SK-N-SH (cell line): ENCODE data around the gene PPA2.

Source experiments
- EZH2phosphoT487 ChIP-seq: fragments of 200-600 bp; sonication (generic); IDR thresholded peaks from 2 replicates; pipeline ENCODE4 v1.6.1; 2017; ENCODE audit warnings: low read depth, mixed run types, mild to moderate bottlenecking, antibody characterized with exemption, moderate library complexity, borderline replicate concordance
- JUND ChIP-seq: IDR thresholded peaks from 2 replicates; pipeline ENCODE4 v1.4.0; 2012
- NFIC ChIP-seq: IDR thresholded peaks from 2 replicates; pipeline ENCODE4 v1.4.0; 2012; ENCODE audit warnings: borderline replicate concordance
- POLR2AphosphoS5 ChIP-seq: IDR thresholded peaks from 2 replicates; pipeline ENCODE4 v1.6.1; 2012; ENCODE audit warnings: low read depth, low read length
- RAD21 ChIP-seq: IDR thresholded peaks from 2 replicates; pipeline ENCODE4 v1.6.1; 2012; ENCODE audit warnings: mild to moderate bottlenecking, low read length
- TAF1 ChIP-seq: IDR thresholded peaks from 2 replicates; pipeline ENCODE4 v1.6.1; 2012; ENCODE audit warnings: low read depth, mild to moderate bottlenecking, low read length, moderate library complexity, borderline replicate concordance
- YY1 ChIP-seq: IDR thresholded peaks from 2 replicates; pipeline ENCODE4 v1.4.0; 2012; ENCODE audit warnings: low read depth, mild to moderate bottlenecking
- TF ChIP-seq, protein P1 (sequence below): fragments of 200-600 bp; sonication (generic); IDR thresholded peaks from 2 replicates; pipeline ENCODE4 v1.6.1; 2017; ENCODE audit warnings: antibody characterized with exemption, mild to moderate bottlenecking, moderate library complexity

DNA sequence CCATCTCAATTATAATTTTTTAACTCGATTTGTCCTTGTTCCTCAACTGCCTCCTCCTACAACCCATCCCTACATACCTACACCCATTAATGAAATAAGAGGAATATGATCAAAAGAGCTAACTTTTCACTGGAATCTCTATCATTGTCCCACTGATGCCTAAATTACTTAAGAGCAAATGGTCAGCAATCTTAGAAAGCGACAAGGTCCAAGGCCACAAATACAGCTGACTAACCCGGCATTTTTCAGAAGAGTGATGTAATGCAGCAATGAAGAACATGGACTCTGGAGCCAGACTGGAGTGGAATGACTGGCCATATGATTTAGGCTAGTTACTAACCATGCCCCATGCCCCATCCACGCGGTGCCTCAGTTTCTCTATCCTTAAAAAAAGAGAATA is 56.2 kb downstream of the PPA2 start:
- TF ChIP-seq POLR2AphosphoS5: no peak
- TF ChIP-seq, protein P1, sequence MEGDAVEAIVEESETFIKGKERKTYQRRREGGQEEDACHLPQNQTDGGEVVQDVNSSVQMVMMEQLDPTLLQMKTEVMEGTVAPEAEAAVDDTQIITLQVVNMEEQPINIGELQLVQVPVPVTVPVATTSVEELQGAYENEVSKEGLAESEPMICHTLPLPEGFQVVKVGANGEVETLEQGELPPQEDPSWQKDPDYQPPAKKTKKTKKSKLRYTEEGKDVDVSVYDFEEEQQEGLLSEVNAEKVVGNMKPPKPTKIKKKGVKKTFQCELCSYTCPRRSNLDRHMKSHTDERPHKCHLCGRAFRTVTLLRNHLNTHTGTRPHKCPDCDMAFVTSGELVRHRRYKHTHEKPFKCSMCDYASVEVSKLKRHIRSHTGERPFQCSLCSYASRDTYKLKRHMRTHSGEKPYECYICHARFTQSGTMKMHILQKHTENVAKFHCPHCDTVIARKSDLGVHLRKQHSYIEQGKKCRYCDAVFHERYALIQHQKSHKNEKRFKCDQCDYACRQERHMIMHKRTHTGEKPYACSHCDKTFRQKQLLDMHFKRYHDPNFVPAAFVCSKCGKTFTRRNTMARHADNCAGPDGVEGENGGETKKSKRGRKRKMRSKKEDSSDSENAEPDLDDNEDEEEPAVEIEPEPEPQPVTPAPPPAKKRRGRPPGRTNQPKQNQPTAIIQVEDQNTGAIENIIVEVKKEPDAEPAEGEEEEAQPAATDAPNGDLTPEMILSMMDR: no peak
- TF ChIP-seq YY1: no peak
- TF ChIP-seq NFIC: no peak
- TF ChIP-seq JUND: no peak
- no peak for TF ChIP-seq EZH2phosphoT487
- no peak for TF ChIP-seq TAF1
- no peak for TF ChIP-seq RAD21
